ENCODE data around the gene SORCS2.

SORCS2 gene

GRCh38 chr4:7680106-7680505, 487.8 kb downstream of the SORCS2 start:
- in situ Hi-C loops (cut with MboI; ENCODE audit: low pct_unique_long_range_greater_than_20kb, low sequenced_read_pairs, unreplicated experiment), result no loop called here
- DNase-seq (ENCODE audit: low spot score), result no peak
- no peak for TF ChIP-seq CTCF (IDR thresholded peaks at IDR 0.05; ENCODE audit: extremely low read depth, insufficient read depth, missing control alignments)

DNA sequence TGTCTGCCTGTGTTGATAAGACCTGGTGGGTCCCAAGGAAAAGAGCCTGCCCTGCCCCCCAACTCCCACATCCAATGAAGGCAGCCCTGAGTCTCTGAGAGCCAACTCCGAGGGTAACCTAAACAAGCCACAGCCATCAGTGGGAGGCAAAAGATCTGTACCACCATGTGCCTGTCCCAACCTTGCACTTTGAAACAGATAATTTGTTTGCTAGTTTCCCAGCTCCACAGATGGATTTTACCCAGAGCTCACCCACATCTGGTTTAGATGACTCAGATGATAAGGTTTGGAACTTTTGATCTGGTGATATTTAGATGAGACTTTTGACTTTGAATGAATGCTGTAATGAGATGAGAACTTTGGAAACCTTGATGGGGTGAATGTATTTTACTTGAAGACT, 488.4 kb downstream of the SORCS2 start:
- no peak for DNase-seq (ENCODE audit: low spot score)
- TF ChIP-seq CTCF (IDR thresholded peaks at IDR 0.05; ENCODE audit: extremely low read depth, insufficient read depth, missing control alignments), result no peak
- in situ Hi-C loops (cut with MboI; ENCODE audit: low pct_unique_long_range_greater_than_20kb, low sequenced_read_pairs, unreplicated experiment), result no loop called here

GRCh38 chr4:7683126-7683703, 490.9 kb downstream of the SORCS2 start:
- DNase-seq (ENCODE audit: low spot score), result no peak
- TF ChIP-seq CTCF (IDR thresholded peaks at IDR 0.05; ENCODE audit: extremely low read depth, insufficient read depth, missing control alignments), result no peak
- in situ Hi-C loops (cut with MboI; ENCODE audit: low pct_unique_long_range_greater_than_20kb, low sequenced_read_pairs, unreplicated experiment), result no loop called here

GRCh38 chr4:7684294-7684693, 492.0 kb downstream of the SORCS2 start:
- no peak for DNase-seq (ENCODE audit: low spot score)
- in situ Hi-C loops (cut with MboI; ENCODE audit: low pct_unique_long_range_greater_than_20kb, low sequenced_read_pairs, unreplicated experiment), result no loop called here
- TF ChIP-seq CTCF (IDR thresholded peaks at IDR 0.05; ENCODE audit: extremely low read depth, insufficient read depth, missing control alignments), result no peak

GRCh38 chr4:7686070-7686870, 493.9 kb downstream of the SORCS2 start:
- DNase-seq (ENCODE audit: low spot score), result no peak
- TF ChIP-seq CTCF (IDR thresholded peaks at IDR 0.05; ENCODE audit: extremely low read depth, insufficient read depth, missing control alignments), result no peak
- in situ Hi-C loops (cut with MboI; ENCODE audit: low pct_unique_long_range_greater_than_20kb, low sequenced_read_pairs, unreplicated experiment), result no loop called here

DNA sequence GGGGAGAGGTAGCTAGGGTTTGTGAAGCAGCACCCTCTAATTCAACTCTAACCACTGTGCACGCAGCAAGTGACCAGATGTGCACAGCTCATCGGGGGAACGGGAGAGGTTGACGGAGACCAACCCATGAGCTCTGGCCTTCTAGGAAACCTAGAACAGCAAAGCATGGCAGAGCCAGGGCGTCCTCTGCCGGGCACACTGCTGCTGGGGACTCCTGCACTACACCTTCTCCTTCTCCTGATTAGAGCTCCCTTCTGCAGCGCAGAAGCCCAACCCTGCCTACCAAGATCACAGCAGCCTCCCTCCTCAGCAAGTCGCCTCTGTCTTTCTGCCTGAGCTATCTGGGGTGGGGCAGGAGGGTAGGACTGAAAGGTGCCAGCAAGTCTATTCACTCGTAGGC, 494.7 kb downstream of the SORCS2 start:
- no peak for TF ChIP-seq CTCF (IDR thresholded peaks at IDR 0.05; ENCODE audit: extremely low read depth, insufficient read depth, missing control alignments)
- DNase-seq (ENCODE audit: low spot score), result no peak
- in situ Hi-C loops (cut with MboI; ENCODE audit: low pct_unique_long_range_greater_than_20kb, low sequenced_read_pairs, unreplicated experiment), result no loop called here
